ENCODE results near the gene KRT76.

DNA sequence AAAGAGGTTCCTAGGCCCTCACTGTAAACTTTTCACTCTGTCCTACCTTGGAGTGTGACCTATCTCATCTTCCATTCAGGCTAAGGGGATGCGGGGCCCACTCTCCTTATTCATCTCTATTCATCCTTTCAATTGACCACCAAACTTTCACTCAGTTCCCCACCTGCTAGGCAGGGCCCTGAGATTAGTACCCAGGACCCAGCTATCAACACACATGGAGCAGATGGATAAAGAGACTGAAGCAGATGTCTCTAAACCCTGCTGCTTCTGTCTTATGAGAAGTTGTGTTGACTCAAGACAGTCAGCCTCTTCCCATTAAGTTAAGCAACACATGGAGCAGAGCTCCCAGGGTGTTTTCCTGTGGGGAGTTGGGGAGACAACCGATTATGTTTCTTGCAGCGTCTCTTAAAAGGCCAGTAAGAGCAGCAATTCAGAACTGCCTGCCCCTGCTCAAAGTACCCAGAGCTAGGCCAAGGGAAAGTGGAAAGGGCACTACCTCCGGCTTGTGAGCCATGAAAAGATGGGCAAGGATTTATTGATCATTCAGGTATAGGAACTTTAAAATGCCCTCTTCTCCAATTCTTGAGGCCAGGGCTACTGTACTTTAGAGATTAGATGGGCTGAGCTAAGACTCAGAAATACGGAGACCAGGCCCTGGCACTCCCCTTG is 10.7 kb downstream of the KRT76 start:
- TF ChIP-seq SP1 (IDR thresholded peaks at IDR 0.05) (no peak), ZNF384 (IDR thresholded peaks at IDR 0.05) (no peak), ARNT (IDR thresholded peaks at IDR 0.05) (no peak)
- TF ChIP-seq, protein P1, sequence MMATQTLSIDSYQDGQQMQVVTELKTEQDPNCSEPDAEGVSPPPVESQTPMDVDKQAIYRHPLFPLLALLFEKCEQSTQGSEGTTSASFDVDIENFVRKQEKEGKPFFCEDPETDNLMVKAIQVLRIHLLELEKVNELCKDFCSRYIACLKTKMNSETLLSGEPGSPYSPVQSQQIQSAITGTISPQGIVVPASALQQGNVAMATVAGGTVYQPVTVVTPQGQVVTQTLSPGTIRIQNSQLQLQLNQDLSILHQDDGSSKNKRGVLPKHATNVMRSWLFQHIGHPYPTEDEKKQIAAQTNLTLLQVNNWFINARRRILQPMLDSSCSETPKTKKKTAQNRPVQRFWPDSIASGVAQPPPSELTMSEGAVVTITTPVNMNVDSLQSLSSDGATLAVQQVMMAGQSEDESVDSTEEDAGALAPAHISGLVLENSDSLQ (IDR thresholded peaks at IDR 0.05), result no peak

All from HEK293T (cell line).